ENCODE measurements around the gene EML6.

EML6 gene

DNA sequence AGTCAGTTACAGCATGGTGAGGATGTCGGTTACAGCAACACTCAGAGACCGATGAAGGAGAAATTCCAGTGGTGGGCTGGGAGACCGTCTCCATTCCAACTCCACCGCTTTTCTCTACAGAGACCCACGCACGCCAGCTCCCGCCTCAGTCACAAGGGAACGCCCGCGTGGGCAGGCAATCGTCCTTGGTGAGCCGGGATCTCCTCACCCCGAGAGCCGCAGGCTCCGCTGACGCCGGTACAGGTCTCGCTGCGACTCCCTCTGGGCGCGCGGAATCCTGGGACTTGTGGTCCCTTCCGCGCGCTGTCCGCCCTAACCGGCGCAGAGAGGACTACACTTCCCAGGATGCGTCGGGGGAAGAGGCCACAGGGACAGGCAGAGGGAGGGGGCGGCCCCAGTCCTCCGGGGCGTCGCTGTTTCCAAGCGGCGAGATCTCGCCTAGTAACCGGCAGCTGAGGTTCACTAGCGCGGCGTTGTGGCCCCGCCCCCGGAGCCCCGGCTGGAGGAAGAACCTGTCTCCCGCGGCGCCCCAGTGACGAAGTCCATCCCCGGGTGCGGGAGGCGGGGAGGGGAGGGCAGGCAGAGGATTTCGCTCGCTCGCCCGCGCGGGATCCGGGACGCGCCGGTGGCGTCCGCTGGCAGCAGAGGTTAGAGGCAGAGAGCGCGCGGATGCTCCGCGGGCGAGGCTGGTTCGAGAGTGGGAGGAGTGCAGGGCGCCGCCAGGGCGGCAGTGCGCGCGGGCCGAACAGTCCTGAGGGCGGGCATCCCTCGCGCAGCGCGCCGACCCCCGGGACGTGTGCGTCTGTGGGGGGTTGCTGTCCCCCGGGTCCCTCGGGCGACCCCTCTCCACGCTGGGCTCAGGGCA, at the start of gene EML6:
Gene EML6 (plus strand): TSS at position 532 of the 865 bp plus-strand sequence. CDS start 1,400 bp downstream, outside the sequence.
- H3K27me3 ChIP-seq (ENCODE audit: control insufficient read depth, insufficient read depth, low read length) = peaks cover 3% of the 10 kb centered on the region
- H3K27ac ChIP-seq (ENCODE audit: low read depth, low read length) = peak within 1 kb of the TSS; percentile 24
- H3K9ac ChIP-seq (ENCODE audit: low read length) = peak within 1 kb of the TSS; percentile 47
- H3K4me1 ChIP-seq (ENCODE audit: control insufficient read depth, insufficient read depth, low read length) = peaks cover 12% of the 10 kb centered on the region
- H3K4me3 ChIP-seq (ENCODE audit: low read length) = peak within 1 kb of the TSS; percentile 90
- no peaks in the 10 kb centered on the region for H3K36me3 ChIP-seq (ENCODE audit: control insufficient read depth, insufficient read depth, low read length)

GRCh38 chr2:54675281-54675680, 48.2 kb upstream of the EML6 start:
- no peak overlapping the region for H3K27ac ChIP-seq (ENCODE audit: low read depth, low read length)
- no peak overlapping the region for H3K4me3 ChIP-seq (ENCODE audit: low read length)
- H3K9ac ChIP-seq (ENCODE audit: low read length) = no peak overlapping the region
- H3K36me3 ChIP-seq (ENCODE audit: control insufficient read depth, insufficient read depth, low read length) = peaks cover 6% of the 10 kb centered on the region
- H3K4me1 ChIP-seq (ENCODE audit: control insufficient read depth, insufficient read depth, low read length) = peaks cover 6% of the 10 kb centered on the region
- no peaks in the 10 kb centered on the region for H3K27me3 ChIP-seq (ENCODE audit: control insufficient read depth, insufficient read depth, low read length)

GRCh38 chr2:54675738-54676137, 47.7 kb upstream of the EML6 start:
- no peak overlapping the region for H3K27ac ChIP-seq (ENCODE audit: low read depth, low read length)

DNA sequence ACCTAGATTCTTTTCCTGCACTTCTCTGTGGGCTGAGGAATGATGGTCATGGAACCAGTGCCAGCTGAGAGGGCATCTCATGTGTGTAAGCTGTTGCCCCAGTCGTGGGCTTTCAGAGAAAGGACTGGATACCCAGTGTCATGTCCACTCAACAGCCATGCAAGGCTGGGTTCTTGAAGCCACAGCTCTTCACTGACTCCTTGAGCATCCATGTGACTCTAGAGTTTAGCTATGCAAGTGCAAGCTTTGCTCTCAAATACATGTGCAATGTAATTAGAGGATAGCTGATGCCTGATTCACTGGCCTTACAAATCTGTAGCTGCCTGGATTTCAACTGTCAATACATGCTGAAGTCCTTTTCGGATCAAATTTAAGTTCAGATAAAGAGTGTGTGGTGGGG, 46.8 kb upstream of the EML6 start:
- H3K27ac ChIP-seq (ENCODE audit: low read depth, low read length) = no peak overlapping the region
- H3K36me3 ChIP-seq (ENCODE audit: control insufficient read depth, insufficient read depth, low read length) = no peaks in the 10 kb centered on the region
- peaks cover 4% of the 10 kb centered on the region for H3K4me1 ChIP-seq (ENCODE audit: control insufficient read depth, insufficient read depth, low read length)
- no peaks in the 10 kb centered on the region for H3K27me3 ChIP-seq (ENCODE audit: control insufficient read depth, insufficient read depth, low read length)
- H3K4me3 ChIP-seq (ENCODE audit: low read length) = no peak overlapping the region
- H3K9ac ChIP-seq (ENCODE audit: low read length) = no peak overlapping the region

More at GRCh38 chr2:54675738-54676137, 47.7 kb upstream of the EML6 start:
- Histone ChIP-seq H3K4me3 (ENCODE audit: low read length) (no peak overlapping the region), H3K4me1 (ENCODE audit: control insufficient read depth, insufficient read depth, low read length) (peaks cover 4% of the 10 kb centered on the region), H3K27me3 (ENCODE audit: control insufficient read depth, insufficient read depth, low read length) (no peaks in the 10 kb centered on the region), H3K36me3 (ENCODE audit: control insufficient read depth, insufficient read depth, low read length) (peaks cover 5% of the 10 kb centered on the region), H3K9ac (ENCODE audit: low read length) (no peak overlapping the region)

DNA sequence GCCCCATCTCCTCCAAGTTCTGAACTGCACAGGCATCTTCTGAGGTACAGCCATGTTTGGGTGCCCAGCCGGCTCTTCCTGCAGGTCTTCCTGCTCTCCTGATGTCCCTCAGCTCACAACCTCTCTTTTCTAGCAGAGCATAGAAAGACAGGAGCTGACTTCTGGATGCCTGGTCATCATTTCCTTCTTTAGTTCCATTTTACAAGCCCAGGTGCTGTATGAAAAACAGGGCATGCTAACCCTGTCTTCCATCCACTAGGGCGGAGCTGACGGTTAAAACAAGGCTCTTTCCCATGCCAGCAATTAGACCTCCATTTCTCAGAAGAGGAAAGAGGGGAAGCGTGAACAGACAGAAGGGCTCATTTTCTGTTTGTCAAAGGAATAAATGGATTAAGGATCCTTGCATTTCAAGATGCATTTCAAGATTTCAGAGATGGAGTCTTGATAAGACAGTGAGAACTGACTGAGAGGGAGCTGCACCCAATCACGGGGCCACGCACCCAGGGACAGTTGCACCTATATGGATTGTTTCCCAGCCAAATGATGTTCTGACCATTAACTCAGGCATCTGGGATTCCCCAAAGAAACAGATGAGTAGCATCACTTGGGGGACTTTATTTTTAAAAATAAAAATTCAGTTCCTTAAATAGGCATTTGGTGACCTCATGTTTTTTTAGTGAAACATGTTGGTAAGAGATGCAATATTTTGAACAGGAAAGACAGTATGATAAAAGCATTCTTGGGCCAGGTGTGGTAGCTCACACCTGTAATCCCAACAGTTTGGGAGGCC, 45.8 kb upstream of the EML6 start:
- peaks cover 4% of the 10 kb centered on the region for H3K4me1 ChIP-seq (ENCODE audit: control insufficient read depth, insufficient read depth, low read length)
- no peak overlapping the region for H3K9ac ChIP-seq (ENCODE audit: low read length)
- no peaks in the 10 kb centered on the region for H3K36me3 ChIP-seq (ENCODE audit: control insufficient read depth, insufficient read depth, low read length)
- no peaks in the 10 kb centered on the region for H3K27me3 ChIP-seq (ENCODE audit: control insufficient read depth, insufficient read depth, low read length)
- H3K27ac ChIP-seq (ENCODE audit: low read depth, low read length) = no peak overlapping the region
- no peak overlapping the region for H3K4me3 ChIP-seq (ENCODE audit: low read length)

DNA sequence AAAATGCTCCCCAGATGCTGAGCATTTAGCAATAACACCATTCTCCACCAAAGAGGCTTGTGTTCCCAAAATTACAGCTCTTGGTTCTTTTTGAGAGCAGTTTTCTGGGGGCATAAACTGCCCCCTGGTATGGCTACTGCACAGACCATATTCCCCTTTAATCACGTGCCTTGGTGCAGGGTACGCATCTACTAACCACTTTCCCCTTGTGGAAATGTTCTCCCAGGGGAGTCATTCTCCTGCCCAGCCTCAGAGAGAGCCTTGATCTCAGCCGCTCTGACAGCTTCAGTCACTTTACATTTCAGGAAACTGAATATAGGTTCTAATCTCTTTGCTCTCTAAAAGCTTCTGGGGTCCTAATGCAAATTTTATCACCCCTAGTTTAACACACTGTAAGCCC, 44.7 kb upstream of the EML6 start:
- Histone ChIP-seq H3K27ac (ENCODE audit: low read depth, low read length) (no peak overlapping the region), H3K27me3 (ENCODE audit: control insufficient read depth, insufficient read depth, low read length) (no peaks in the 10 kb centered on the region), H3K9ac (ENCODE audit: low read length) (no peak overlapping the region), H3K4me3 (ENCODE audit: low read length) (no peak overlapping the region), H3K4me1 (ENCODE audit: control insufficient read depth, insufficient read depth, low read length) (no peaks in the 10 kb centered on the region), H3K36me3 (ENCODE audit: control insufficient read depth, insufficient read depth, low read length) (no peaks in the 10 kb centered on the region)

GRCh38 chr2:54680397-54681041, 42.9 kb upstream of the EML6 start:
- Histone ChIP-seq H3K36me3 (ENCODE audit: control insufficient read depth, insufficient read depth, low read length) (no peaks in the 10 kb centered on the region), H3K27ac (ENCODE audit: low read depth, low read length) (no peak overlapping the region), H3K9ac (ENCODE audit: low read length) (no peak overlapping the region), H3K4me3 (ENCODE audit: low read length) (no peak overlapping the region), H3K4me1 (ENCODE audit: control insufficient read depth, insufficient read depth, low read length) (no peaks in the 10 kb centered on the region), H3K27me3 (ENCODE audit: control insufficient read depth, insufficient read depth, low read length) (no peaks in the 10 kb centered on the region)

DNA sequence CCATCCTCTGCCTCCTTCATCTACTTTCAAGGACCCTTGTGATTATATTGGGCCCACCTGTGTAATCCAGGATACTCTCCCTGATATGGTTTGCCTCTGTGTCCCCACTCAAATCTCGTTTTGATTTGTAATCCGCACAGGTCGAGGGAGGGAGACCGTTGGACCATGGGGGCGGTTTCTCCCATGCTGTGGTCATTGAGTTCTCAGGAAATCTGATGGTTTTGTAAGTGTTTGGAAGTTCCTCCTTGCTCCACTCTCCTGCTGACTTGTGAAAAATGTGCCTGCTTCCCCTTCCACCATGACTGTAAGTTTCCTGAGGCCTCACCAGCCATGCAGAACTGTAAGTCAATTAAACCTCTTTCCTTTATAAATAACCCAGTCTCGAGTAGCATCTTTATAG, 42.0 kb upstream of the EML6 start:
- Histone ChIP-seq H3K9ac (ENCODE audit: low read length) (no peak overlapping the region), H3K4me1 (ENCODE audit: control insufficient read depth, insufficient read depth, low read length) (no peaks in the 10 kb centered on the region)

GRCh38 chr2:54683596-54683995, 39.9 kb upstream of the EML6 start:
- no peaks in the 10 kb centered on the region for H3K27me3 ChIP-seq (ENCODE audit: control insufficient read depth, insufficient read depth, low read length)
- H3K36me3 ChIP-seq (ENCODE audit: control insufficient read depth, insufficient read depth, low read length) = no peaks in the 10 kb centered on the region
- no peak overlapping the region for H3K9ac ChIP-seq (ENCODE audit: low read length)
- no peaks in the 10 kb centered on the region for H3K4me1 ChIP-seq (ENCODE audit: control insufficient read depth, insufficient read depth, low read length)
- no peak overlapping the region for H3K4me3 ChIP-seq (ENCODE audit: low read length)
- H3K27ac ChIP-seq (ENCODE audit: low read depth, low read length) = no peak overlapping the region

More for the DNA sequence above, 42.0 kb upstream of the EML6 start:
- no peak overlapping the region for H3K27ac ChIP-seq (ENCODE audit: low read depth, low read length)
- no peaks in the 10 kb centered on the region for H3K27me3 ChIP-seq (ENCODE audit: control insufficient read depth, insufficient read depth, low read length)
- no peak overlapping the region for H3K4me3 ChIP-seq (ENCODE audit: low read length)
- H3K36me3 ChIP-seq (ENCODE audit: control insufficient read depth, insufficient read depth, low read length) = no peaks in the 10 kb centered on the region

DNA sequence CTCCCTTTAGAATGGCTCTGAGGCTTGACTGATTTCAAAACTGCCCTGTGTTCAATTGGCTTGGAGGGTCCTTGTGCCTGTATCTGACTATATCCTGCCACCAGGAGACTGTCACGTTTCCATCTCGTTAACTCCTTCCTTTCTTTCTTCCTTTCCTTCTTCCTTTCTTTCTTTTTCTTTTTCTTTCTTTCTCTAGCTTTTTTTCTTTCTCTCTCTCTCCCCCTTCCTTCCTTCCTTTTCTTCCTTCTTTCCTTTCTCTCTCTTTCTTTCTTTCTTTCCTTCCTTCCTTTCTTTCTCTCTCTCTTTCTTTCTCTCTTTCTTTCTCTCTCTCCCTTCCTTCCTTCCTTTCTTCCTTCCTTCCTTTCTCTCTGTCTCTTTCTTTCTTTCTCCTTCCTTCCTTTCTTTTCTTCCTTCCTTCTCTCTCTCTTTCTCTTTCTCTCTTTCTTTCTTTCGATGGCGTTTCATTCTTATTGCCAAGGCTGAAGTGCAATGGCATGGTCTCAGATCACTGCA, 38.1 kb upstream of the EML6 start:
- Histone ChIP-seq H3K36me3 (ENCODE audit: control insufficient read depth, insufficient read depth, low read length) (no peaks in the 10 kb centered on the region), H3K4me3 (ENCODE audit: low read length) (no peak overlapping the region), H3K9ac (ENCODE audit: low read length) (no peak overlapping the region), H3K4me1 (ENCODE audit: control insufficient read depth, insufficient read depth, low read length) (no peaks in the 10 kb centered on the region), H3K27ac (ENCODE audit: low read depth, low read length) (no peak overlapping the region), H3K27me3 (ENCODE audit: control insufficient read depth, insufficient read depth, low read length) (no peaks in the 10 kb centered on the region)

DNA sequence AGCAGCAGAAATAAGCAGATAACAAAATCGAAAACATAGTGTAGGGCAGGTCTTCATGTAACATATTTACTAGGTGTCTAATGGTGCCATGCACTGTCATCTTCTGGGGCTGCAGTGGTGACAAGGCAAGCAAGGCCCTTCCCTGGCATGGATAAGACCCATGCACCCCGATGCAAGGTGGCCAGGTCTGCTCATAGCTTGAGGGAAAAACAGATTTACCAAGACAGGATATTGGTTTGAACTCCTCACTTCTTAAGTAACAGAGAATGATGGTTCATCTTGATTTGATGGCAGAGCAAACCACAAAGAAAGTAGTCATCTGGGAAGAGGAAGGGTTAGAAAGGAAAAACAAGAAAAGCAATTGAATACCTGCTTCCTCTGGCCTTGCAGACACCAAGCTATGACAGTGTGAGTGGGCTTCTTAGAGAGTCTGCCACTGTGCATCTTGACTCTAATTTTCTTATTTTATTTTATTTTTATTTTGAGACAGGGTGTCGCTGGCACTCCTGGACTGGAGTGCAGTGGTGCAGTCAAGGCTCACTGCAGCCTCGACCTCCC, 35.8 kb upstream of the EML6 start:
- Histone ChIP-seq H3K27ac (ENCODE audit: low read depth, low read length) (no peak overlapping the region), H3K4me3 (ENCODE audit: low read length) (no peak overlapping the region), H3K27me3 (ENCODE audit: control insufficient read depth, insufficient read depth, low read length) (no peaks in the 10 kb centered on the region), H3K4me1 (ENCODE audit: control insufficient read depth, insufficient read depth, low read length) (no peaks in the 10 kb centered on the region), H3K9ac (ENCODE audit: low read length) (no peak overlapping the region), H3K36me3 (ENCODE audit: control insufficient read depth, insufficient read depth, low read length) (no peaks in the 10 kb centered on the region)
